GM12801 (cell line): ENCODE data around the gene FRMPD3.

Experiments
- CTCF ChIP-seq: IDR thresholded peaks from one replicate; pipeline ENCODE4 v1.5.1; 2011; ENCODE audit warnings: control low read depth; ENCODE audit not compliant: insufficient read length; ENCODE audit errors: extremely low read depth

Gene FRMPD3

GRCh38 chrX:107482046-107482445, 32.6 kb downstream of the FRMPD3 start:
- TF ChIP-seq CTCF = no peak

DNA sequence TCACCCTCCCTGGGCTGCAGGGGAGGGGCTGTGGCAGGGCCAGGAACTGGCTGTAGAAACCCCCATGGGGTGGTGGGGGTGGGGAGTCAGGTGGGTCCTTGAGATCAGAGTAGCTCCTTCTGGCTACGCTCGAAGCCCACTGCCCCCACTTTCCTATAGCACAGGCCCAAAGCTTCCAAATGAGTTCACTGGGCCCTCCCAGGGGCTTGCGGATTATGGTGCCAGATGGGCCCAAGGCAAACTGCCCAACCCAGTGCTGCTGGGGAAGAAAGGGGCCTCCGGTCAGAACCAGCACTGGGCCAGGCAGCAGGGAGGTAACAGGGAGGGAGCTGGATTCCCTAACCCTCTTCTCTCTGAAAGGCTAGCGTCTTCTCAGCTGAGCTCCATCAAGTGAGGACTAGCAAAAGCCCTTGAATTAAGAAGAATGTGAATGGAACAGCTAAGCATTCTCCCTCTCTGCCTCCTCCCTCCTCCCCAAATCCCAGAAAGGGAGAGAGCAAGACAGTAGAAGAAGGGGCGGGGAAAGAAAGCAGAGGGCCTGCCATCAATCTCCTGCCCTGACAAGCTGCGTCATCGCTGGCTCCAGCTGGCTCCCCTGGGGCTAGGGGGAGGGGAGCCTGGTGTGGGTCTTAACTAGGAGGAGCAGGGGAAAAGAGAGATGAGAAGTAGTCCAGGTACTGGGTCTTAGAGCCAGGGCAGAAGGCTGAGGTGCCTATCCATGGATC, 34.7 kb downstream of the FRMPD3 start:
- TF ChIP-seq CTCF = no peak

- no peak for TF ChIP-seq CTCF
These were observed 35.6 kb downstream of the FRMPD3 start for GRCh38 chrX:107485013-107485412.

DNA sequence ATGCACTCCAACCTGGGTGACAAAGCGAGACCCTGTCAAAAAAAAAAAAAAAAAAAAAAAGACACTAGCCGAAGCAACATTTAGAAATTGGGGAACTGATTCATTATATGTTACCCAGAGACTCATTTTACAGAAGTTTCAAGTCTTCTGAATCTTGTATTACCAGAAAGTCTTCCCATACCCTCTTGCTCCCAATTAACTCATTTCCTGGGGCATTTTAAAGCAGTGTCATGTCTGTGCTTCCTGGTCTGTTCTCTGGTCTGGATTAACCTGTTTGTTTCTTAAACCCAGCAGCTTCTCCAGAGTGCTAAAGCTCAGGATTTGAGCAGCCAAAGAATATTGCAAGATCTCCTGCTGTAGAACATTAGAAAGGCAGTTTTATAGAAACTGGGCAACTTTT, 43.7 kb downstream of the FRMPD3 start:
- no peak for TF ChIP-seq CTCF

DNA sequence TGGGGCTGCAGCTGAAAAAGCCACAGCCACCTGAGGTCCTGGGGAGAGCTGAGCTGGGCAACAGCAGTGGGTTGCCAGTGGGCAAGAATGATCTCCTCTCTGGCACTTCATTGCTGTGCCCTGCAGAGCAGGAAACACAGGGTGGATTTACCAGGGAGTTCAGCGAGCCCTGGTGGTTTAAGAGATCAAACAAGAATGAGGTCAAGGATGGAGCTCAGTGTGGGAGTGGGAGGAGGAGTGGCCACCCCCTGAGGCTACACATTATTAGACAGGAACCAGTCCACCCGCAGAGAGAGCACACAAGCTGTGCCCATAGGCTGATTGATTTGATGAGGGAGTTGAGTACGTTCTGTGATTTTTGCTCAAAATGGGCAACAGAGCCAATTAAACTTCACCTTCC, 47.3 kb downstream of the FRMPD3 start:
- no peak for TF ChIP-seq CTCF
